ENCODE results near the gene PKD2L1.
"Not testable (repeated sequence)": the region's sequence is repeated elsewhere in the genome, so short reads cannot be mapped to it uniquely, and the experiment has no call there.

PKD2L1 gene

DNA sequence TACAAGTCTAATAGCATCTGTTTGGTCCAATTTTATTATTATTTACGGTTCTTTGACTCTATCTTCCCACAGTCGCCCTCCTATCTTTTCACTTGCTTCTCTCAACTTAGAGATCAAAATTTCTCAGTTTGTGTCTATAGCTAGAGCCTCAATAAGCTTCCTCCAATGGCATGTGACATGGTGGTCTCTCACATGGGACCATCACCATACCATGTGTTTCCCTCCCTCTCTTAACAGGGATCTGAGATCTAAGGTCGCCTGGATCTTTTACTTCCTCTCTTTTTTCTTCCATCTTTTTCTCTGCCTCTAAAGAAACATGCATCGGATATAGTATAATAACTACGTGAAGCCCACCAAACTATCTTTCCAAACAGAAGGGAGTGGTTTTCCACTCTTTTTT is 1.8 kb downstream of the PKD2L1 start:
- DNase-seq, result no peak

DNA sequence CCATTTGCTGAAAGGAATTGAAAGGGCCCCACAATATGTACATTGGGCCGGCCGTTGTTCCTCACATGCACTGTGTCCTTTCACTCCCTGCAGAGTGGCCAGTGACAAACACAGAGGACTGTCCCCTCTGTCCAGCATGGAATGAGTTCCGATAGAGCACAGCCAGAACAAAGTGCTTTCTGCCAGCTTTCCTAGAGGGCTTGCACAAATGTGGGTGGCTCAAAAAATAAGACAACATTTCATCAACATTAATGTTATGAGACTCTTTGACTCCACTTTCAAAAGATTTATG is 2.4 kb downstream of the PKD2L1 start:
- DNase-seq, result no peak

GRCh38 chr10:100327007-100327717 is 2.9 kb downstream of the PKD2L1 start:
- DNase-seq, result peak; percentile 48

DNA sequence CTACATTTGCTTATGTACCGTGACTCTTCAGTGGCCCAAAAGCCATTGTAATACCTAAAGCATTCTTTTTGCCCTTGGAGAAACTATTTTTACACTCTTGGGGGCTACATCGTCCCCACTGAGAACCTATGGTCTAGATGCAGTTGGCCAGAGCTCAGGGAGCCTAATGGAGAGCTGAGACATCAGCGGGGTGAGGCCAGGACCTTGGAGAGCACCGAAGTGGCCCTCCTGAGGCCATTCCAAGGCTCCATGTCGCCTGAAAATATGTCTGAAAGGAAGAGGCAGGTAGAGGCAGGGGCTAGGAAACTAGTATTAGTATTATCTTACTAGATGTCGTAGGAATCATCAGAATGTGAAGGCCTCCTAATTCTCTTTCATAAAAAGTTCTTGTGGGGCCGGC is 4.9 kb downstream of the PKD2L1 start:
- DNase-seq, result no peak

- no peak for DNase-seq
Measured at GRCh38 chr10:100319707-100320402, 10.2 kb downstream of the PKD2L1 start.

- no peak for DNase-seq
Measured at GRCh38 chr10:100318207-100318606, 11.8 kb downstream of the PKD2L1 start.

DNA sequence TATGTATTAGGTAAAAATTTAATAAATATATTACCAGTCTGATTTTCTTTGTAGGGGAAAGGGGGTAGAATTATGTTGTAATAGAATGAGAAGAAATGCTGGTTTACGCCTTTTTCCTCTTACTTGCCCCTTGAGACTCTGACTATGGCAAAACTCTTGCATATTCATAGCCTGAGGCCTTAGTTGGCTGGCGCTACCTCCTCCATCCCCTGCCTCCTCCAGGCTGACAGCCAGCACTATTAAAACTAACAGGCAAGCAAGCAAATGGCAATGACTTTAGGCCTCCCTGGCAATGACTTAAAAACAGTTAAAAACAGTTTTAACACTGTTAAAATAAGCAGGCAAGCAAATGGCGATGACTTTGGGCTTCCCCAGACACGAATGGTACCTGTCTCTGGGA is 14.4 kb downstream of the PKD2L1 start:
- no peak for DNase-seq

DNA sequence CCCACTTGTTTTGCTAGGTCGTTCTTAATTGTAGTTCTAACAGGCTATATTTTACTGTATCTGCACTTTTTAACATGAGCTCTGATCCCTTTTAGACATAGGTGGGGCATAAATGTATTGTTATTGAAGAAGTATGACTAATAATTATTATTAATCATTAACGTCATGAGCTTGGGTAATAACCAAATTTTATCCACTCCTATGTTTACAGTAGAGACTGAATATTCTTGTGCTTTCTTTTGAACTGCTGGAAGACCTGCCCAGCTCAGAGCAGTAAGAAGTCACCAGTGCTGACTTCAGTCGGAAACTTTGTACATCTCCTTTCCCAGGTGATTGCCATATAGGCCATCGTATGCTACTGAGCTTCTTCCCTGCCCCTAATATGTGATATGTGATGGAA is 18.7 kb downstream of the PKD2L1 start:
- DNase-seq, result no peak

DNA sequence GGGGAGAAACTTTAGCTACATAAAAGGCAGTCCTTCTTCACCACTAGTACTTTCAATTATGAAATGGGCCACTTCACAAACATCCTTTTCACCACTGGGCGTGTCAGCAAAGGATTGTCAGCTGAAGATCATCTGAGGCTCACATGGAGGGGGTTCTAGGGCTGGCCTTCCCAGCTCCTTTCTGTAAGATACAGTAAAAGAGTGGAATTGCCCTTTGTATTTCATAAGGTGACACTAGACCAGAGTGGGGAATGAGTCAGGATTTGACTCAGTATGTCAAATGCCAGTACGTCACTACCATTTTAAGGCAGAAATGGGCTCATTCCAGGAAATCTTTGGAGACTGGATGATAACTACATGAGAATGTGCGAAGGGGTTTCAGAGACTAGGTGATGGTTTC is 22.3 kb downstream of the PKD2L1 start:
- no peak for DNase-seq

DNA sequence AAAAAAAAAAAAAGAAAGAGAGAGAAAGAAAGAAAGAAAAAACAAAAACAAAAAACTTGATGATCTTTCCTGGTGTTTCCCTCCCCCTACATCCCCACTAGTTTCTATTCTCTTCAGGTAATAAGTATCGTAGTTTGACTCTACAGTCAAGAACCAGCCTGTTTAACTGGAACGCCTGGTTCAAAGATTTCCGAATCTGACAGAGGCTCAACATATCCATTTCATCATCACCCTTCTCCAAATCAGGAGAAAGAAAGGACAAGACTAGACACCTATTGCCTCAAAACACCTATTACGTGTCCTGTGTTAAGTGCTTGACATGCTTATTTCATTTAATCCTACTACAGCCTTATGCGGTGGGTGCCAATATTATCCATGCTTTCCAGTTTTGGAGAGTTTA is 23.2 kb downstream of the PKD2L1 start:
- no peak for DNase-seq

DNA sequence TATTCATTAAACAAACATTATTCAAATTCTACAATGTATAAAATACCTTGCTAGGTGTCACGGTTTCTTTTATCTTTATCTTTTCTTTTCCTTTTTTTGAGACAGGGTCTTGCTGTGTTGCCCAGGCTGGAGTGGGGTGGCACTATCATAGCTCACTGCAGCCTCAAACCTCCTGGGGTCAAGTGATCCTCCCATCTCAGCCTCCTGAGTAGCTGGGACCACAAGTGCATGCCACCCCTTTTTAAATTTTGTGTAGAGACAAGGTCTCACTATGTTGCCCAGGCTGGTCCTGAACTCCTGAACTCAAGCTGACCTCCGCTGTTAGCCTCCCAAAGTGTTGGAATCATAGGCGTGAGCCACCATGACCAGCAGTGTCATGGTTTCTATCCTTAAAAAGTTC is 25.6 kb downstream of the PKD2L1 start:
- no peak for DNase-seq

DNA sequence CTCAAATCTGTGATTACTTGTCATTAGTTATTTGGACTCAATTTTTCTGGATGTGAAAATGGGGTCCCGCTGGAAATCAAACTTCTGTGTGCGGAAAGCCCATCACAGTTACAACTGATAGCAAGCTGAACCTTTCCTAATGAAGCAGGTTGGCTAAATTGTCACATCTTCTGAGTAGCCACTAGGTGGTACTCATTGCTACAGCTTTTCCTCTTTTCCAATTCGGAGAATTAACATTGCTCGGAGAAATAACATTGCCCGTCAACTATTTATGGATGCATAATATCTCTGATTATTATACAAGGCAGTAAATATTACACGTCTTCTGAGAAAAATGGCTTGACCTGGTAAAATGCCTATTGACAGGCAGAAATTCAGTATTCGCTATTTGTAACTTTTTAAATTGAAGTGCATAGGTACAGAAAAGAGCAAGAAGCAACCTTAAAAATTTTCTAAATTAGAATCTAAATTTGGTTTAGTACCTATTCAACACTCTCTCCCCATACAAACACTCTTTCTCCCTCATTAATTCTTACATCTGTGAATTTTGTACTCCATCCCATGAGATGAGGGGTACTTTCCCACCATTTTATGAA is 26.2 kb downstream of the PKD2L1 start:
- peak; percentile 1 for DNase-seq

GRCh38 chr10:100301123-100301522 is 28.9 kb downstream of the PKD2L1 start:
- not testable (repeated sequence) for DNase-seq

- DNase-seq, result no peak
Measured at GRCh38 chr10:100297242-100297641, 32.8 kb downstream of the PKD2L1 start.

- DNase-seq, result no peak
Measured at GRCh38 chr10:100293066-100293465, 37.0 kb downstream of the PKD2L1 start.

DNA sequence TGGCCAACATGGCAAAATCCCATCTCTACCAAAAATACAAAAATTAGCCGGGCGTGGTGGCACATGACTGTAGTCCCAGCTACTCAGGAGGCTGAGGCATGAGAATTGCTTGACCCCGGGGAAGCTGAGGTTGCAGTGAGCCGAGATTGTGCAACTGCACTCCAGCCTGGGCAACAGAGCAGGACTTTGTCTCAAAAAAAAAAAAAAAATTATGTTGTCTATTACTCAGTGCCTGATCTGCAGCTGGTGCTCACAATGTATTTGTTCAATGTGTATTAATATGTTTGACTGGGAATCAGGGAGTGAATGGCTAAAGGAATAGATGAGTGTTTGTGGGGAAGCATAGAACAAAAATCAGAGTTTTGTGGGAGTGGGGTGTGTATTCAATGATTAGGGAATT is 37.7 kb downstream of the PKD2L1 start:
- DNase-seq, result not testable (repeated sequence)

- no peak for DNase-seq
Measured at GRCh38 chr10:100291356-100291755, 38.7 kb downstream of the PKD2L1 start.

DNA sequence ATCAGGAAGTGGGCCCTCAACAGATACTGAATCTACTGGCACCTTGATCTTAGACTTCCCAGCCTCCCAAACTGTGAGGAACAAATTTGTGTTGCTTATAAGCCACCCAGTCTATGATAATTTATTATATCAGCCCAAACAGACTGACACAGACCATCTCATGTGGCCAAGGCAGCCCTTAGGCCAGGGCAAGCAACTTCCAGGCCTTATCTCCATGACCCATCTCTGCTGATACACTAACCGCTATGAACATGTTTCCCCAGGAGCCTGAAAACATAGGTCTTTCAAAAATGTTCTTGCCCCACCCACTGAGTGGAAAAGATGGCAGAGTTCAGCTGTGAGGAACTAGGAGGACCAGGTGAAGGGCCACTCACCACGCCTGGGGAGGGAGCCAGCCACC is 40.4 kb downstream of the PKD2L1 start:
- no peak for DNase-seq

DNA sequence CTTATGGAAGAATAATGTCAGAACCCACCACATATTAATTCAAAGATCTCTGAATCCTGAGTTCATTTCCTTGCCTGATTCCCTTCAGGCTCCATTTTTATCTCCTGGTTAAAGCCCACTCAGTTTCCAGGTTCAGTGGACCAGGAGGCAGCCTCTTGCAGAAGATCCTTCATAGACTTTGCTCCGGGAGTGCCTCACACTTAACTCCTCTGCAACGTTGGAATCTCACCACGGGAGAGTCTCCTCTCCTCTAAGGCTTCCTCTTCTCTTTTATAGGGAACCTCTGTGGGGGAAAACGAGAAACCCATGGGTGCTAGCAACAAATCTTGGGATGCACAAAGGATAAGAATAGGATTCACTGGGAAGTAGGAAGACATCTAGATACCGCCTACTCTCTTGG is 41.8 kb downstream of the PKD2L1 start:
- no peak for DNase-seq

GRCh38 chr10:100287756-100288155 is 42.3 kb downstream of the PKD2L1 start:
- DNase-seq, result no peak

GRCh38 chr10:100286051-100287033 is 43.7 kb downstream of the PKD2L1 start, which contains the start of gene BLOC1S2:
Gene BLOC1S2 (minus strand): TSS chr10:100286680. CDS start chr10:100286659, 21 bp downstream.
- DNase-seq, result peak; percentile 35

- DNase-seq, result not testable (repeated sequence)
Measured at GRCh38 chr10:100285326-100285725, 44.7 kb downstream of the PKD2L1 start.

GRCh38 chr10:100282907-100283306 is 47.1 kb downstream of the PKD2L1 start:
- no peak for DNase-seq
